Lung (tissue), 12 donors: Measurements from ENCODE around the gene SLC3A2. TPM values are rescaled to one million over a fixed set of nuclear protein-coding genes. Genes with fewer than 3 reads are reported as not detected.

ENCODE experiments used
- ATAC-seq: fragments of 200-7000 bp; cut with Tn5 transposase; one replicate; pipeline ENCODE4 v1.9.1; 2020; ENCODE audit warnings: moderate number of reproducible peaks; ENCODE audit not compliant: insufficient read depth, low FRiP score
- DNase-seq, 3 donors: peaks; one replicate each; pipeline ENCODE4 v3.0.0-alpha.2; 2013 to 2017
- H3K27ac ChIP-seq, 2 donors: one replicate each; pipeline ENCODE4 v1.5.1; 2013; ENCODE audit warnings: mild to moderate bottlenecking in 2 of 2, moderate library complexity in 2 of 2, control low read depth in 1 of 2, inconsistent platforms in 1 of 2, low read depth in 1 of 2, low read length in 1 of 2
- H3K27me3 ChIP-seq, 3 donors: one replicate each; pipeline ENCODE4 v1.5.1; 2013; ENCODE audit warnings: low read length in 2 of 3; ENCODE audit not compliant: control insufficient read depth in 3 of 3, insufficient read depth in 3 of 3
- H3K36me3 ChIP-seq, 4 donors: one replicate each; pipeline ENCODE4 v1.5.1; 2013; ENCODE audit warnings: low read length in 4 of 4, mild to moderate bottlenecking in 1 of 4, moderate library complexity in 1 of 4; ENCODE audit not compliant: control insufficient read depth in 4 of 4, insufficient read depth in 4 of 4
- H3K4me1 ChIP-seq, 5 donors: one replicate each; pipeline ENCODE4 v1.5.1; 2013; ENCODE audit warnings: low read length in 5 of 5, mild to moderate bottlenecking in 2 of 5, moderate library complexity in 1 of 5; ENCODE audit not compliant: control insufficient read depth in 5 of 5, insufficient read depth in 5 of 5
- H3K4me3 ChIP-seq: one replicate; pipeline ENCODE4 v1.5.1; 2013; ENCODE audit warnings: mild to moderate bottlenecking, control low read depth, moderate library complexity
- H3K9ac ChIP-seq, 2 donors: one replicate each; pipeline ENCODE4 v1.5.1; 2013; ENCODE audit warnings: low read length in 2 of 2, control low read depth in 1 of 2; ENCODE audit not compliant: insufficient read depth in 1 of 2
- H3K9me3 ChIP-seq, 4 donors: one replicate each; pipeline ENCODE4 v1.5.1; 2013; ENCODE audit warnings: low read length in 3 of 4, mild to moderate bottlenecking in 1 of 4, moderate library complexity in 1 of 4; ENCODE audit not compliant: control insufficient read depth in 4 of 4, insufficient read depth in 3 of 4
- CTCF ChIP-seq: IDR thresholded peaks from 2 replicates; pipeline ENCODE4 v1.5.1; 2012; ENCODE audit warnings: mild to moderate bottlenecking; ENCODE audit errors: control extremely low read depth, extremely low read depth
- WGBS, 2 donors: extraction: QIAGEN DNeasy Blood & Tissue Kit; methylation state at CpG; one replicate each; pipeline ENCODE4 v1.1.7; 2013; 5-methylcytosine and 5-hydroxymethylcytosine counted together
- polyA plus RNA-seq, 2 donors: library from polyadenylated mRNA; stranded (reverse); fragments of 200-250 nt; gene quantifications; one replicate each; pipeline ENCODE4 v1.2.1, GENCODE V29; 2013
- total RNA-seq, 2 donors: library from RNA; depleted of rRNA in 1 of 2; stranded (reverse); fragments of >200 nt in 1 of 2; gene quantifications; one replicate each; pipeline ENCODE4 v1.2.1, GENCODE V29; 2014 to 2021
- donor health status: control.
- donor health status: control.
- donor health status: Bipolar disorder and iron deficiency.
- donor health status: healthy.
- donor health status: DM: yes; HTN: yes; CAD: no.

SLC3A2 gene
- total and polyA plus RNA-seq, 4 donors = 151 to 265 (median 211) TPM

DNA sequence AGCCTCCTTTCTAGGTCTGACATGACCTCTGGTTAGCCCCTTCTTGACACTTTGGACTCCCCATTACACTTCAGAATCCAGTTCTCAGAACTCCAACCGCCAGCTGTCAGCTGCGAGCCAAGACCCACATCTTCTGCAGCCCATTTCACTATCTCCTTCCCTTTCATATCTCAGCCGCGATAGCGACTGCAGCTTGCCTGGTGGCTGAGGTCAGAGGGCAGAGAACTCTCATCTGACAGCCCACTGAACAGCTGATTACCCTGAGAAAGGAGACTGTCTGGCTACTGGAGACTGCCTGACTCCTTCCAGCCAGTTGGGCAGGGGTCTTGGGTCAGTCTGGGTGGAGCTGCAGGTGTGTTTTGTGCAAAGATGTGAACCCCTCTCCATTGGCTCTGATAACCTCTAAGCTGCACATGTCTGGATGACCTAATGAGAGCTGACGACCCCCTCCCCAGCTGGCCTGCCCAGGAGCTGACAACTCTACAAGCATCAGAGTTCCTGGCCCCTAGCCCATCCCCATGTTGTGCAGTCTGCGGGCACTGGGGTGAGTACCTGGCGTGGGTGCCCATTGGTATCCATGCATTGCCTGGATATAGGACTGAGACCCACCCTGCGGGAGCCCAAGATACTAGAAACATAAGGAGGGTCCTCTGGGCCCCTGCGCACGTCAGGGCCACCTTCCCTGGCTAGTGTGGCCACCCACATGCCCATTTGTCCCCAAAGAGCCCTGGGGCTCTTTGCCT is 39.4 kb downstream of the SLC3A2 start:
- DNase-seq (peak in 2 of 3 donors; percentile 35 to 50), ATAC-seq (no peak)
- H3K9me3 ChIP-seq = no peaks in the 10 kb centered on the region
- H3K9ac ChIP-seq = no peak overlapping the region
- H3K27ac ChIP-seq = peak overlapping the region in 1 of 2 donors; percentile 82
- H3K4me1 ChIP-seq = peaks cover 0 to 27% (median 15%) of the 10 kb centered on the region in 5 donors
- peaks cover 0 to 46% (median 37%) of the 10 kb centered on the region in 3 donors for H3K27me3 ChIP-seq
- 64 to 70% methylated on average over 11 of the region's 11 CpGs for WGBS, 2 donors
- no peak for TF ChIP-seq CTCF
- no peak overlapping the region for H3K4me3 ChIP-seq
- no peaks in the 10 kb centered on the region for H3K36me3 ChIP-seq

- peaks cover 0 to 30% (median 17%) of the 10 kb centered on the region in 5 donors for H3K4me1 ChIP-seq
Measured at GRCh38 chr11:62921201-62921572, 40.5 kb downstream of the SLC3A2 start, which contains the start of gene CHRM1. Gene CHRM1 (minus strand): TSS chr11:62921363. CDS start chr11:62911100, 10,263 bp downstream.

DNA sequence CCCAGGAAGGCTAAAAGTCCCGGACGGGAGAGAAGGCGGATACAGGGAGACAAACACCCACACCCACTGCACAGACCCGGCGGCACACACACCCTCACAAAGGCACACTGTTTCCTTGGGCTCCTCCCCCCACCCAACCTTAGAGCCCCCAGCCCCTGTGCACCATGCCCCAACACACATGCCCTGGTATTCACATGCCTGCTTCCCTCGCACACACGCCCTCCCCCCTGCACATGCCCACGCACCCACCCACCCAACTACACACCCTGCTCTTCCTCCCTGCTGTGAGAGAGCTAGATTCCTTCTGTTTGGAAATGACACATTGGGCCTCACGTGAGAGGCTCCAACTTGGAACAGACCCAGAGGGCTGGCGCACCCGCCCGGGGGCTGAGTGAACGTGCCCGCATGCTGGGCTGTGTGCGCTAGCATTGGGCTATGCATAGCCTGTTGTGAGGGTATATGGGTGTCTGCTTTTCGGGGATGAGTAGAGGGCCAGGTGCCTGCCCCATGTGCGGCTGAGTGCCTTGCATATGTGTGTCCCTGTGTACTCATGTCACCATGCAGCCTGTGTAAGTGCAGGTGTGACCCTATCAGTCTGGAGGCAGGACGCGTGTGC is 41.0 kb downstream of the SLC3A2 start:
- DNase-seq (peak in 2 of 3 donors; percentile 51 to 64), ATAC-seq (no peak)
- no peaks in the 10 kb centered on the region for H3K36me3 ChIP-seq
- TF ChIP-seq CTCF = no peak
- peaks cover 0 to 62% (median 53%) of the 10 kb centered on the region in 3 donors for H3K27me3 ChIP-seq
- H3K4me1 ChIP-seq = peaks cover 0 to 30% (median 17%) of the 10 kb centered on the region in 5 donors
- H3K4me3 ChIP-seq = peak overlapping the region; percentile 18
- 23 to 50% methylated on average over 19 of the region's 19 CpGs for WGBS, 2 donors
- no peaks in the 10 kb centered on the region for H3K9me3 ChIP-seq
- H3K9ac ChIP-seq = no peak overlapping the region
- peak overlapping the region in 1 of 2 donors; percentile 82 for H3K27ac ChIP-seq

More at GRCh38 chr11:62921201-62921572, 40.5 kb downstream of the SLC3A2 start, which contains the start of gene CHRM1:
- no peak for ATAC-seq
- peak within 1 kb of the TSS in 1 of 2 donors; percentile 82 for H3K27ac ChIP-seq
- WGBS, 2 donors = 24 to 35% methylated on average over 8 to 9 of the region's 9 CpGs
- TF ChIP-seq CTCF = no peak
- no peaks in the 10 kb centered on the region for H3K9me3 ChIP-seq
- peak in 1 of 3 donors; percentile 18 for DNase-seq
- no peaks in the 10 kb centered on the region for H3K36me3 ChIP-seq
- H3K9ac ChIP-seq = no peak within 1 kb of the TSS
- H3K27me3 ChIP-seq = peaks cover 0 to 57% (median 48%) of the 10 kb centered on the region in 3 donors
- H3K4me3 ChIP-seq = peak within 1 kb of the TSS; percentile 18
